Pancreas (tissue), 10 donors: ENCODE results near the gene PEMT. TPM values are rescaled to one million over a fixed set of nuclear protein-coding genes. Genes with fewer than 3 reads are reported as not detected.

Experiments used
- ATAC-seq, 4 donors: fragments of 200-7000 bp; cut with Tn5 transposase; one replicate each; pipeline versions ENCODE4 v1.8.0 to v1.9.1; 2020; ENCODE audit warnings: mild to moderate bottlenecking in 4 of 4, moderate library complexity in 4 of 4
- DNase-seq, 6 donors: peaks; one replicate each; pipeline ENCODE4 v3.0.0-alpha.2; 2020
- FAIRE-seq: peaks from 2 replicates; lab custom pipeline; 2012; peaks lifted over from hg19 to GRCh38; lab: Jason Lieb, UNC
- H3K27ac ChIP-seq, 4 donors: fragments of 200-600 bp; sonication (generic); 1 replicate in 3 of 4; 2 replicates in 1 of 4; pipeline versions ENCODE4 v1.5.0 to v1.8.0; 2020
- H3K27me3 ChIP-seq, 4 donors: fragments of 200-600 bp; one replicate each; pipeline ENCODE4 v1.8.0; 2021
- H3K36me3 ChIP-seq, 3 donors: fragments of 200-600 bp; sonication (generic) in 1 of 3; one replicate each; pipeline versions ENCODE4 v1.5.0 to v1.8.0; 2020 to 2021
- H3K4me1 ChIP-seq, 3 donors: fragments of 200-600 bp; one replicate each; pipeline ENCODE4 v1.8.0; 2021
- H3K4me3 ChIP-seq, 4 donors: fragments of 200-600 bp; sonication (generic) in 2 of 4; one replicate each; pipeline versions ENCODE4 v1.5.0 to v1.8.0; 2020 to 2021
- H3K9me3 ChIP-seq, 4 donors: fragments of 200-600 bp; one replicate each; pipeline ENCODE4 v1.8.0; 2021
- WGBS, 2 donors: extraction: QIAGEN DNeasy Blood & Tissue Kit; methylation state at CpG; one replicate each; pipeline ENCODE4 v1.1.7; 2013; 5-methylcytosine and 5-hydroxymethylcytosine counted together
- intact Hi-C, 3 donors: fragments of 100-400 bp; cut with DNase I; formaldehyde crosslinking; loops; one replicate each; pipeline versions ENCODE4 v1.11.1 to v1.14.2; 2022
- polyA plus RNA-seq, 2 donors: library from polyadenylated mRNA; stranded (reverse); fragments of 200-250 nt; gene quantifications; one replicate each; pipeline ENCODE4 v1.2.3, GENCODE V29; 2013
- total RNA-seq, 6 donors: library from RNA; stranded (reverse); fragmentation: NEBNext Ultra II Directional in 4 of 6; extraction: Animal tissue kit (Norgen Biotek cat#: 25700) in 4 of 6; gene quantifications; one replicate each; pipeline versions ENCODE4 v1.2.1 to v1.2.4, GENCODE V29; 2021 to 2023
- TF ChIP-seq, protein P1 (sequence below), 4 donors: fragments of 200-600 bp; sonication (generic) in 3 of 4; IDR thresholded peaks; one replicate each; pipeline versions ENCODE4 v1.5.0 to v1.8.0; 2021; ENCODE audit warnings: antibody characterized with exemption in 4 of 4
- donor health status: healthy with polysubstance abuse.
- donor health status: DM: no; HTN: no; CAD: no; lungs with moderate emphysema.
- donor health status: DM: no; HTN: no; CAD: no.
- donor health status: control.
- donor health status: control.
- donor health status: Bipolar disorder and iron deficiency.
- donor health status: DM: yes; HTN: yes; CAD: no.
- donor health status: DM: no; HTN: no; CAD: no.
- donor health status: DM: no; HTN: no; CAD: no.
- donor health status: DM: yes; HTN: yes; CAD: no.

PEMT gene
- total and polyA plus RNA-seq, 8 donors = 14.8 to 109 (median 24.6) TPM

- H3K9me3 ChIP-seq = no peaks in the 10 kb centered on the region
- 69 to 73% methylated on average over 15 of the region's 15 CpGs for WGBS, 2 donors
- intact Hi-C loops = no loop called here
- DNase-seq (peak in 1 of 6 donors; percentile 81), ATAC-seq (peak in 2 of 4 donors; percentile 1 to 16), FAIRE-seq (no peak)
- H3K27ac ChIP-seq = peak overlapping the region in 3 of 4 donors; percentile 61 to 77 (median 66)
- H3K4me3 ChIP-seq = no peak overlapping the region
- no peaks in the 10 kb centered on the region for H3K36me3 ChIP-seq
- TF ChIP-seq, protein P1, sequence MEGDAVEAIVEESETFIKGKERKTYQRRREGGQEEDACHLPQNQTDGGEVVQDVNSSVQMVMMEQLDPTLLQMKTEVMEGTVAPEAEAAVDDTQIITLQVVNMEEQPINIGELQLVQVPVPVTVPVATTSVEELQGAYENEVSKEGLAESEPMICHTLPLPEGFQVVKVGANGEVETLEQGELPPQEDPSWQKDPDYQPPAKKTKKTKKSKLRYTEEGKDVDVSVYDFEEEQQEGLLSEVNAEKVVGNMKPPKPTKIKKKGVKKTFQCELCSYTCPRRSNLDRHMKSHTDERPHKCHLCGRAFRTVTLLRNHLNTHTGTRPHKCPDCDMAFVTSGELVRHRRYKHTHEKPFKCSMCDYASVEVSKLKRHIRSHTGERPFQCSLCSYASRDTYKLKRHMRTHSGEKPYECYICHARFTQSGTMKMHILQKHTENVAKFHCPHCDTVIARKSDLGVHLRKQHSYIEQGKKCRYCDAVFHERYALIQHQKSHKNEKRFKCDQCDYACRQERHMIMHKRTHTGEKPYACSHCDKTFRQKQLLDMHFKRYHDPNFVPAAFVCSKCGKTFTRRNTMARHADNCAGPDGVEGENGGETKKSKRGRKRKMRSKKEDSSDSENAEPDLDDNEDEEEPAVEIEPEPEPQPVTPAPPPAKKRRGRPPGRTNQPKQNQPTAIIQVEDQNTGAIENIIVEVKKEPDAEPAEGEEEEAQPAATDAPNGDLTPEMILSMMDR (IDR thresholded peaks at IDR 0.05) = no peak
- no peaks in the 10 kb centered on the region for H3K27me3 ChIP-seq
- peaks cover 36 to 43% (median 38%) of the 10 kb centered on the region in 3 donors for H3K4me1 ChIP-seq
These were observed 54.0 kb downstream of the PEMT start for GRCh38 chr17:17537311-17538099.

GRCh38 chr17:17536702-17537101 is 54.8 kb downstream of the PEMT start:
- H3K4me1 ChIP-seq = peaks cover 36 to 43% (median 38%) of the 10 kb centered on the region in 3 donors
- TF ChIP-seq, protein P1 (IDR thresholded peaks at IDR 0.05) = no peak
- peak overlapping the region in 2 of 4 donors; percentile 52 for H3K27ac ChIP-seq
- no peaks in the 10 kb centered on the region for H3K27me3 ChIP-seq
- intact Hi-C loops = no loop called here
- ATAC-seq = no peak
- DNase-seq = peak in 1 of 6 donors; percentile 77
- 94% methylated on average over 15 of the region's 15 CpGs for WGBS, 2 donors
- no peak overlapping the region for H3K4me3 ChIP-seq
- no peaks in the 10 kb centered on the region for H3K36me3 ChIP-seq
- no peaks in the 10 kb centered on the region for H3K9me3 ChIP-seq
- no peak for FAIRE-seq

DNA sequence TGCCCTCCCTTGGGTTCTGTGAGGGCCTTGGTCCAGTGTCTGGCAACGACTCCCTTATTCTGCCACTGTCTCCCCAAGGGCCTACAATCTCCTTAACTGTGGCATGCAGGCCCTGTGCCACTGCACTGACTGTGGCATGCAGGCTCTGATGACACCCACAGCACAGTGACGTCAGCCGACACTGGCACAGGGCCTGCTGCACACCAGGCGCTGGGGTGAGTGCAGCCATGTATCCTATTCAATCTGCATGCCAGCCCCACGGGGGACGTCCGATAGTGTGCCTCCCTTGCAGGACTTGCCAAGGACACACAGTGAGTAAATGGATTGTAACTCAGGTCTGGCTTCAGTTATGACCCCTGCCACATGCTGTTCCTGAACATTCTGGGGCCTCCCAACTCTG is 55.6 kb downstream of the PEMT start:
- ATAC-seq = peak; percentile 65 to 77 (median 74)

GRCh38 chr17:17533901-17534441 is 57.5 kb downstream of the PEMT start:
- FAIRE-seq = peak; percentile 26
- intact Hi-C loops = no loop called here
- Histone ChIP-seq H3K4me1 (peaks cover 25 to 35% (median 33%) of the 10 kb centered on the region in 3 donors), H3K9me3 (no peaks in the 10 kb centered on the region), H3K4me3 (no peak overlapping the region), H3K27me3 (no peaks in the 10 kb centered on the region), H3K36me3 (no peaks in the 10 kb centered on the region), H3K27ac (no peak overlapping the region)
- peak in 3 of 6 donors; percentile 46 to 64 (median 47) for DNase-seq
- peak; percentile 24 to 74 (median 37) for ATAC-seq
- WGBS, 2 donors = 15 to 25% methylated on average over 3 of the region's 3 CpGs
- TF ChIP-seq, protein P1 (IDR thresholded peaks at IDR 0.05) = no peak

More for the DNA sequence above, 55.6 kb downstream of the PEMT start:
- Histone ChIP-seq H3K9me3 (no peaks in the 10 kb centered on the region), H3K27ac (peak overlapping the region; percentile 19 to 52 (median 40)), H3K27me3 (no peaks in the 10 kb centered on the region), H3K4me3 (no peak overlapping the region), H3K36me3 (no peaks in the 10 kb centered on the region), H3K4me1 (peaks cover 36 to 43% (median 38%) of the 10 kb centered on the region in 3 donors)
- DNase-seq (peak; percentile 76 to 91 (median 86)), FAIRE-seq (no peak)
- intact Hi-C loops = no loop called here
- TF ChIP-seq, protein P1 (IDR thresholded peaks at IDR 0.05) = no peak
- 16 to 19% methylated on average over 7 of the region's 7 CpGs for WGBS, 2 donors
